Peyer's patch (tissue), 4 donors: ENCODE measurements around the gene WDCP. TPM values are rescaled to one million over a fixed set of nuclear protein-coding genes. Genes with fewer than 3 reads are reported as not detected.
A peak's percentile ranks its signal among the peaks of the same experiment; 100 is the strongest.

Experiments used
- DNase-seq, 3 donors: peaks; one replicate each; pipeline ENCODE4 v3.0.0-alpha.2; 2017 to 2019
- H3K27ac ChIP-seq, 4 donors: fragments of 200-600 bp; sonication (generic); one replicate each; pipeline ENCODE4 v1.5.1; 2016 to 2019
- H3K27me3 ChIP-seq, 2 donors: fragments of 200-600 bp; sonication (generic); one replicate each; pipeline ENCODE4 v1.5.1; 2019
- H3K36me3 ChIP-seq, 3 donors: fragments of 200-600 bp; sonication (generic); one replicate each; pipeline ENCODE4 v1.5.1; 2016 to 2019
- H3K4me1 ChIP-seq, 4 donors: fragments of 200-600 bp; sonication (generic); one replicate each; pipeline ENCODE4 v1.5.1; 2016 to 2019
- H3K4me3 ChIP-seq, 4 donors: fragments of 200-600 bp; sonication (generic); 1 replicate in 3 of 4; 2 replicates in 1 of 4; pipeline ENCODE4 v1.5.1; 2016 to 2019; ENCODE audit warnings: mild to moderate bottlenecking in 1 of 4
- H3K9me3 ChIP-seq, 4 donors: fragments of 200-600 bp; sonication (generic); one replicate each; pipeline ENCODE4 v1.5.1; 2016 to 2019; ENCODE audit warnings: mild to moderate bottlenecking in 1 of 4
- POLR2A ChIP-seq, 2 donors: fragments of 450-650 bp; IDR thresholded peaks; one replicate each; pipeline ENCODE4 v1.5.1; 2017; ENCODE audit warnings: antibody characterized with exemption in 2 of 2, mild to moderate bottlenecking in 2 of 2, moderate library complexity in 2 of 2
- total RNA-seq, 4 donors: library from RNA; depleted of rRNA; stranded (reverse); fragments of >200 nt; gene quantifications; one replicate each; pipeline ENCODE4 v1.1.0, GENCODE V29; 2016
- TF ChIP-seq, protein P1 (sequence below), 6 experiments: fragments of 450-650 bp in 4 of 6; fragments of 200-600 bp in 2 of 6; sonication (generic) in 1 of 6; IDR thresholded peaks; one replicate each; pipeline ENCODE4 v1.5.1; 2017 to 2019; ENCODE audit warnings: antibody characterized with exemption in 6 of 6, mild to moderate bottlenecking in 3 of 6, moderate library complexity in 1 of 6

WDCP gene
- total RNA-seq, 4 donors from 2014 or later, result 3.3 to 5.8 (median 3.7) TPM

DNA sequence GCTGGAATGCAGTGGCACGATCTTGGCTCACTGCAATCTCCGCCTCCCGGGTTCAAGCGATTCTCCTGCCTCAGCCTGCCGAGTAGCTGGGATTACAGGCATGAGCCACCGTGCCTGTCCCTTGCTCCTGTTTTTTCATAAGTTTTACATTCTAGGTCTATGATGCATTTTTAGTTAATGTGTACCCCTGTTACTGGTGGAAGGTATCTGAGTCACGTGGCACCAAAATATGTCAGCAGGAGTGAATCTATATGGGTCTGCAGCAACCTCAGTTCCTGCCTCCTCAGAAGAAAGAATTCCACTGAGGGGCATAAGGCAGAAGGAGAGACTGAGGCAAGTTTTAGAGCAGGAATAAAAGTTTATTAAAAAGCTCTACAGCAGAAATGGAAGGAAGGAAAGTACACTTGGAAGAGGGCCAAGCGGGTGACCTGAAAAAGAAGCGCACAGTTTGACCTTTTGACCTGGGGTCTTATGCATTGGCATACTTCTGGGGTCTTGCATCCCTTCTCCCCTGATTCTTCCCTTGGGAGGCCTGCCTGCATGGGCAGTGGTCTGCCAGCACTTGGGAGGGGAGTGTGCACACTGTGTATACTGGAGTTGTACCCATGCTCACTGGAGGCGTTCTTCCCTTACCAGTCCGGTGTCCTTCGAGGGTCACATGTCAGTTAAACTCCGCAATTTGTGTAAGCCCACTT lies 38.4 kb downstream of the WDCP start:
- Histone ChIP-seq H3K27me3 (peaks cover 0 to 16% of the 10 kb centered on the region in 2 donors), H3K4me1 (peaks cover 0 to 11% (median 6%) of the 10 kb centered on the region in 4 donors)

DNA sequence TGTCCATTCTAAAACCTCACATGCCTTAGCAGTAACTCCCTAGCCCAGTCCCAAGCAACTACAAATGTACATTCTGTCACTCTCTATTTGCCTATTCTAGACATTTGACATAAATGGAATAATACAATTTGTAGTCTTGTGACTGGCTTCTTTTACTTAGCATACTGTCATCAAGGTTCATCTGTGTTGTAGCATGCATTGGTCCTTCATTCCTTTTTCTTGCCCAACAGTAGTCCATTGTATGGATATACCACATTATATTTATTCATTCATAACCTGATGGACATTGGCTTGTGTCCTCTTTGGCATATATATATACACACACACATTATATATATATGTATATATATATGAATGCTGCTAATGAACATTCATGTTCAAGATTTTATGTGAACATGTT lies 39.5 kb downstream of the WDCP start:
- H3K9me3 ChIP-seq, result no peaks in the 10 kb centered on the region
- no peak for TF ChIP-seq POLR2A (IDR thresholded peaks at IDR 0.05)
- TF ChIP-seq, protein P1, sequence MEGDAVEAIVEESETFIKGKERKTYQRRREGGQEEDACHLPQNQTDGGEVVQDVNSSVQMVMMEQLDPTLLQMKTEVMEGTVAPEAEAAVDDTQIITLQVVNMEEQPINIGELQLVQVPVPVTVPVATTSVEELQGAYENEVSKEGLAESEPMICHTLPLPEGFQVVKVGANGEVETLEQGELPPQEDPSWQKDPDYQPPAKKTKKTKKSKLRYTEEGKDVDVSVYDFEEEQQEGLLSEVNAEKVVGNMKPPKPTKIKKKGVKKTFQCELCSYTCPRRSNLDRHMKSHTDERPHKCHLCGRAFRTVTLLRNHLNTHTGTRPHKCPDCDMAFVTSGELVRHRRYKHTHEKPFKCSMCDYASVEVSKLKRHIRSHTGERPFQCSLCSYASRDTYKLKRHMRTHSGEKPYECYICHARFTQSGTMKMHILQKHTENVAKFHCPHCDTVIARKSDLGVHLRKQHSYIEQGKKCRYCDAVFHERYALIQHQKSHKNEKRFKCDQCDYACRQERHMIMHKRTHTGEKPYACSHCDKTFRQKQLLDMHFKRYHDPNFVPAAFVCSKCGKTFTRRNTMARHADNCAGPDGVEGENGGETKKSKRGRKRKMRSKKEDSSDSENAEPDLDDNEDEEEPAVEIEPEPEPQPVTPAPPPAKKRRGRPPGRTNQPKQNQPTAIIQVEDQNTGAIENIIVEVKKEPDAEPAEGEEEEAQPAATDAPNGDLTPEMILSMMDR (IDR thresholded peaks at IDR 0.05), result no peak
- DNase-seq, result no peak
- peaks cover 0 to 16% of the 10 kb centered on the region in 2 donors for H3K27me3 ChIP-seq
- peaks cover 0 to 11% (median 6%) of the 10 kb centered on the region in 4 donors for H3K4me1 ChIP-seq
- no peak overlapping the region for H3K27ac ChIP-seq
- no peak overlapping the region for H3K4me3 ChIP-seq
- no peaks in the 10 kb centered on the region for H3K36me3 ChIP-seq

More for the DNA sequence above, 38.4 kb downstream of the WDCP start:
- DNase-seq, result no peak
- no peak overlapping the region for H3K4me3 ChIP-seq
- no peak overlapping the region for H3K27ac ChIP-seq
- H3K9me3 ChIP-seq, result no peaks in the 10 kb centered on the region
- TF ChIP-seq, protein P1 (IDR thresholded peaks at IDR 0.05), result no peak
- TF ChIP-seq POLR2A (IDR thresholded peaks at IDR 0.05), result no peak
- no peaks in the 10 kb centered on the region for H3K36me3 ChIP-seq

DNA sequence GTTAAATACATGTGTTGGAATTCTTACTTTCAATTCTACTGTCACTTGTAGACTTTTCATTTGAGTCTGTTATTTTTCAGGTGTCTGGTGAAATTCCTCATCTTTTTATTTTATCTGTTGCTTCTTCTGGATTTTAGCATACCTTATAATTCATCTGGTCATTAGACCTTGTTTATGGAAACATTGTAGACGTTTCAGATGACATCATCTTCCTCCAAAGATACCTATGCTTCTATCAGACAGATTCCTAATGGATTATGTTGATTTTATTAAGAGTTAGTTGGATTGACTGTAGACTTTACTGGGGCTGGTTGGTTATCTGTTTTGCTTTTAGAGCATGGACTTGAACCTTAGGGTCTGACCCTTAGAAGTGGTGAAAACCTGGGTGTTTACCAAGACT lies 52.6 kb downstream of the WDCP start:
- no peak for DNase-seq
- no peaks in the 10 kb centered on the region for H3K9me3 ChIP-seq
- H3K27ac ChIP-seq, result no peak overlapping the region
- peaks cover 0 to 1% (median 0%) of the 10 kb centered on the region in 3 donors for H3K36me3 ChIP-seq
- H3K27me3 ChIP-seq, result no peaks in the 10 kb centered on the region
- TF ChIP-seq POLR2A (IDR thresholded peaks at IDR 0.05), result no peak
- TF ChIP-seq, protein P1 (IDR thresholded peaks at IDR 0.05), result no peak
- no peaks in the 10 kb centered on the region for H3K4me1 ChIP-seq
- H3K4me3 ChIP-seq, result no peak overlapping the region

DNA sequence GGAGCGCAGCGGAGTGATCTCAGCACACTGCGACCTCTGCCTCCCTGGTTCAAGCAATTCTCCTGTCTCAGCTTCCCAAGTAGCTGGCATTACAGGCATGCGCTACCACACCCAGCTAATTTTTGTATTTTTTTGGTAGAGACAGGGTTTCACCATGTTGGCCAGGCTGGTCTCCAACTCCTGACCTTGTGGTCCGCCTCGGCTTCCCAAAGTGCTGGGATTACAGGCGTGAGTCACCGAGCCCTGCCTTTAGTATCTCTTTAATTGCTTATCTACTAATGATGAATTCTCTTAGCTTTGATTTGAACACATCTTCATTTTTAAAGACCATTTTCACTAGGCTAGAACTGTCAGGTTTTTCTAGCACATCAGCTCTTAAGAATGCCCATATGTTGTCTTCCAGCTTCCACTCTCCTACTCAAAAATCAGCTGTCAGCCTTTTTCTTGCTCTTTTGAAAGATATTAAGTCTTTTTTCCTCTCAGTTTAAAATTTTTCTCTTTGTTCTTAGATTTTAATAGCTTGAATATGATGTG lies 53.4 kb downstream of the WDCP start:
- DNase-seq, result no peak
- no peak overlapping the region for H3K27ac ChIP-seq
- no peak for TF ChIP-seq POLR2A (IDR thresholded peaks at IDR 0.05)
- no peaks in the 10 kb centered on the region for H3K9me3 ChIP-seq
- H3K4me1 ChIP-seq, result no peaks in the 10 kb centered on the region
- no peak overlapping the region for H3K4me3 ChIP-seq
- no peaks in the 10 kb centered on the region for H3K36me3 ChIP-seq
- no peaks in the 10 kb centered on the region for H3K27me3 ChIP-seq

DNA sequence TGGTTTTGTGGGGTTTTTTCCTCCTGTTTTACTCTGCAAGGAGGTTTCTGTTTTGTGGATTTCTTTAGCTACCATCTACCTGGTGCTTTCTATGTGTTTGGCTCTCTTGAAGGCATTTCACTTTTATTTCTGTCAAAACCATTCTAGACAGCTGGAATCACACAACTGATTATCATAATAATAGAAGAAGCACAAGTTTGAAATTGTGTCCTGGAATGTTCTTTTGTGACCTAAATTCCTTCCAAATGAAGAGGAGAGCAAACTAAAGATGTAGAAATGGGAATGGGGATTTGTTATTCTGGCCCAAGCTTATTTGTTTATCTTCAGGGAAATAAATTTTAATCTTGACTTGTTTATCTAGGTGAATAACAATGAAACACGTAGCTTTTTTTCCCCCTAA lies 54.3 kb downstream of the WDCP start:
- Histone ChIP-seq H3K4me3 (no peak overlapping the region), H3K27ac (no peak overlapping the region), H3K4me1 (no peaks in the 10 kb centered on the region), H3K27me3 (no peaks in the 10 kb centered on the region), H3K9me3 (no peaks in the 10 kb centered on the region), H3K36me3 (no peaks in the 10 kb centered on the region)
- DNase-seq, result no peak
- TF ChIP-seq, protein P1 (IDR thresholded peaks at IDR 0.05), result no peak
- no peak for TF ChIP-seq POLR2A (IDR thresholded peaks at IDR 0.05)

DNA sequence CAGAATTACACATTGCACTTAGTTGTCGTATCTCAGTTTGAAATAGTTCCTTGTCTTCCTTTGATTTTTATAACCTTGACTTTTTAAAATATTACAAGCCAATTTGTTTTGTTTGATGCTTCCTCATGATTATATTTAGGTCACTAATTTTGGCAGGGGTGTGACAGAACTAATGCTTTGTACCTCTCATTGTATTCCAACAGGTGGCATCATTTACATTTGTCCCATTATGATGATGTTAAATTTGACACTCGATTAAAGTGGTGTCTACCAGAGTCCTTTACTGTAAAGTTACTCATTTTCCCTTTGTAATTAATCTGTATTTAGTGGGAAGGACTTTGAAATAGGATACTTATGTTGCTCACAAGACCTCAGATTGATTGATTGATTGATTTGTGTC lies 58.8 kb downstream of the WDCP start:
- Histone ChIP-seq H3K27ac (no peak overlapping the region), H3K36me3 (peaks cover 0 to 32% (median 0%) of the 10 kb centered on the region in 3 donors), H3K4me1 (no peaks in the 10 kb centered on the region), H3K9me3 (no peaks in the 10 kb centered on the region), H3K27me3 (no peaks in the 10 kb centered on the region), H3K4me3 (no peak overlapping the region)
- no peak for DNase-seq
- TF ChIP-seq, protein P1 (IDR thresholded peaks at IDR 0.05), result peak in 3 of 6 experiments; percentile 47 to 57 (median 50)
- no peak for TF ChIP-seq POLR2A (IDR thresholded peaks at IDR 0.05)
